Inflammatory macrophage treated with lipopolysaccharide for 1 hour (primary cell): ENCODE data around the gene FGFBP2.

Experiments
- DNase-seq, 2 donors: peaks; one replicate each; pipeline ENCODE4 v3.0.0-alpha.2; 2020 to 2022

FGFBP2 gene, protein sequence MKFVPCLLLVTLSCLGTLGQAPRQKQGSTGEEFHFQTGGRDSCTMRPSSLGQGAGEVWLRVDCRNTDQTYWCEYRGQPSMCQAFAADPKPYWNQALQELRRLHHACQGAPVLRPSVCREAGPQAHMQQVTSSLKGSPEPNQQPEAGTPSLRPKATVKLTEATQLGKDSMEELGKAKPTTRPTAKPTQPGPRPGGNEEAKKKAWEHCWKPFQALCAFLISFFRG

DNA sequence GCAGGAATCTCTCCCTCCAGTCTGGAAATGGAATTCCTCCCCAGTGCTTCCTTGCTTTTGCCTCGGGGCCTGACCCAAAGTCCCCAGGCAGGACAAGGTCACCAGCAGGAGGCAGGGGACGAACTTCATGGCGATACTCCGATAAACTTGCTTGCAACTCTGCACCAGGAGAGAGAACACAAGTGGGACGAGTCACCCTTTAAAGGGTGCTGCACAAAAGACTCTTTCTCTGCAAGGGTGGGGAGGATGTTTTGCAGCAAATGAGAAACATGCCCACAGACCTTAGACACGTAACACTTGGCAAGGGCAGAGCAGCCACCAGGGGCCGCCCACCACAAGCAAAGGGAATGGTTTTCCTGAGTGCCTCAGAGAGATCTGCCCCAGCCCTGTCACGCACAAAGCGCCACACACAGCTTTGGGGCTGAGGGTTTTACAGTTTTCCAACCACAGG lies at the start of gene FGFBP2:
Gene FGFBP2 (minus strand): TSS at position 175 of the 451 bp plus-strand sequence. CDS start 46 bp downstream, at position 129.
- DNase-seq = no peak

DNA sequence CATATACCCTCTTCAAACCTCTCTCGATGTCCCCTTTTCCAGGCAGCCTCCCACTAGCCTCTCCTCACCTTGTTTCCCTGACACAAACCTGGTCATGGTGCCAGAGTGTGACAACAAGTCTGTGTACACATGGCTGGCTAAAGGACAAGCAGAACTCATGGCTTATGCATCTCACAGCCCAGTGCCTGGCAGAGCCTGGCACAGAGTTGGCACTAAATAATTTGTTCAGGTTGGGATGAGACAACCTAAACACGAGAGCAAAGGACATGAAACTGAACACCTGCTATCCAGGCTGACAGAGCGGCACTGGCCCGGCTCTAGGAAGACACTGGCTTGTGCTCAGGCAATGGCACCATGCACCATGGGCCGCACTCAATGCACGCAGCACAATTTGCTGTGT lies 48.2 kb upstream of the FGFBP2 start:
- no peak for DNase-seq

DNA sequence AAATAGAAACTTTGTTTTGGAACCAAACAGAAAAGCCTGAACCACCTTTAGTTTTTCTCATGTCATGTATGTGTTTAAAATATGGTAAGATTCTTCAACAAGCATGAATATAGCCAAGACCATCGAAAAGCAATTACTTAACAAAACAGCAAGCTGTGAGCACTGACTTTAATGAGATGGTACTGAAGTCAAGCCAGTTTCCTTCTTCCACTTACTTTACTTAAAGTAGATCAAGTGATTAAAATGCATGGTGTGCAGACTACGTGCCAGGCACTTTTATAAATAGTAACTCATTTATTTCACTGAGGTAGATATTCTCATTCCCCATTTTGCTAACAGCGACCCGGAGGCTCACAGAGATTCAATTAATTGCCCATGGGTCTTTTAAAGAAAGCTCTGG lies 46.2 kb upstream of the FGFBP2 start:
- DNase-seq = no peak

DNA sequence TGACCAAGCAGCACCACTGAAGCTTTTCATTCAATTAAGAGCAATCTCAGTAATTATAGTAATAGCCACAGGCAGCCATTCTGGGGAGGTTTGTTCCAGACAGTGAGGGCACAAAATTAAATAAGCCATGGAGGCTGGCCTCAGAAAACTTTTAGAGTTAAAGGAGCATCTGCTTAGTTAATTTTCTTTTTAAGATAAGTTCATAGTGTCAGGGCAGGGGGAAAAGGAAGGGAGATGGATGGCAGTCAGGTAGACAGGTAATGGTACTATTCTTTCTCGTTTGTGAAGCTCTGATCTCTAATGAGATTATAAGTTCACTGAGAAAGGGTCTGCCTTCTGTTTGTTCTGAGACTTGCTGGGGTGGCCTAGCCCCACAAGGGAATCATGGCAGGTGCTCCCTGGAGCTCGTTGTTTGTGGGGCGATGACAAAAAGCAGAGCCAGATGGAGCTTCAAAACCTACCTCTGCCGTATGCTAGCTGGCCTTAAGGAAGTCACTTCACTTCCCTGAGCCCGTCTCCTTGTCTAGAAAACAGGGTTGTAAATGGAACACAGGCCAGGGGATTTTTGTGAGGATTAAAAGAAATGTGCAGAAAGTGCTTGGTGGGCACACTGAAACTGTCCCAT lies 44.6 kb upstream of the FGFBP2 start:
- no peak for DNase-seq

DNA sequence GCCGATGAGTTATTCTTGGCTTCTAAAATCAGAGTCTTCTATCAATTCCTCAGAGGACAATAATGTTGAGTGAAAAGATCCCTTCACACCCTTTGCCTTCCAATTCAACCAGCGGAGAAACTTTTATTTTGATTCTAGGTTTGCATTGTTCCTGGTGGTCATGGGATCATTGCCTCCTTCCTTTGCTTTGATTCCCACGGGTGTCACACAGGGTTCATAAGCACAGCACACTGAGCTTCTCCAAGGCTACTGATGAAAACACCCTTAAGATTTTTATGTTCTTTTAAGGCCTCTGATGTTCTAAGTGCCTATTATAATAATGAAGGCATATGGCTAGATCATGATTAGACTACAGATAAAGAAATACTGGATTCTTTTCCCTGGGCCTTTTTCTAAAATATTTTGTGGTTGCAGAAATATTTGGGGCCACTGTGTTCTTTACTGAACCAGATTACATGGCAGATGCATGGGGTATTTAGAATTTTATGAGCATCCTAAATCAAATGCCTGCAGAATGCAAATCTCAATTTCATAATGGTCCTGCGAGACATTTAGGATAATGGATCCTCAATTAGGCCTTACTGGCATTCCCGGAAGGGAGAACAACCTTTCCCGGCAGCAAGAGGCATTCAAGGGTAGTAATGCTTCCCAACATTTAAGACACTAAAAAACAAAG lies 43.9 kb upstream of the FGFBP2 start:
- no peak for DNase-seq

DNA sequence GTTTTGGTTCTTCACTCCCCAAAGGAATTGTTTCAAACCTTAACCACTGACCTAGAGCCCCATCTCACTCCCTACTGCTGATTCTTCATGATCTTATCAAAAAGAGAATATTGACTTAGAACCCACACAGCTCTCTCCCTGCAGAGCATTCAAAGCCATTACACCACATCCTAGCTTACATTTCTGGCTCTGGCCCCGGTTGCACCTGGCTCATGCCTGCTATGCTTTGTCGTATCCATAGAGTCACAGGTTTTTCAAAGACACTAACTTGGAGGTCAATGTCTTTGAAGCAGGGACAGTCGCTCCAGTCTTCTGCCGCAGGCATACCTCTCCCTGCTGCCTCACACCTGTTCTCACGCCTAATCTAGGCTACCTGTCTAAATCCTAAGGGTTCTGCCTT lies 42.7 kb upstream of the FGFBP2 start:
- no peak for DNase-seq

DNA sequence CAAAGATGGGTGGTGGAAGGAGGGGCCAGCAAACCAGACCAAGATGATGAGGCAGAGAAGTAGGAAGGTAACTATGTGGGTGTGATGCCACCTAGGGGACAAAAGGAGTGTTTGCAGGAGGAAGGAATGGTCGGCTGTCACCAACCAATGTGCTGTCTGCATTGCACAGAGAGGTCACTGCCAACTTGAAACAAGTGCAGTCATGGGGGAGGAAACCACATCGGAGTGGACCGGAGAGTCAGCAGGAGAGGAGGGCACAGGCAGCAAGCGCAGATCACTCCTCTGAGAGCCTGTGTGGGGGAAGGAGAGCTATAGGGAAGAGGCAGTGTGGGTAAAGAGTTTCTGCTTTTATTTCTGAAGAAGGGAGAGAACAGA lies 38.5 kb upstream of the FGFBP2 start:
- DNase-seq = peak; percentile 80 to 86

DNA sequence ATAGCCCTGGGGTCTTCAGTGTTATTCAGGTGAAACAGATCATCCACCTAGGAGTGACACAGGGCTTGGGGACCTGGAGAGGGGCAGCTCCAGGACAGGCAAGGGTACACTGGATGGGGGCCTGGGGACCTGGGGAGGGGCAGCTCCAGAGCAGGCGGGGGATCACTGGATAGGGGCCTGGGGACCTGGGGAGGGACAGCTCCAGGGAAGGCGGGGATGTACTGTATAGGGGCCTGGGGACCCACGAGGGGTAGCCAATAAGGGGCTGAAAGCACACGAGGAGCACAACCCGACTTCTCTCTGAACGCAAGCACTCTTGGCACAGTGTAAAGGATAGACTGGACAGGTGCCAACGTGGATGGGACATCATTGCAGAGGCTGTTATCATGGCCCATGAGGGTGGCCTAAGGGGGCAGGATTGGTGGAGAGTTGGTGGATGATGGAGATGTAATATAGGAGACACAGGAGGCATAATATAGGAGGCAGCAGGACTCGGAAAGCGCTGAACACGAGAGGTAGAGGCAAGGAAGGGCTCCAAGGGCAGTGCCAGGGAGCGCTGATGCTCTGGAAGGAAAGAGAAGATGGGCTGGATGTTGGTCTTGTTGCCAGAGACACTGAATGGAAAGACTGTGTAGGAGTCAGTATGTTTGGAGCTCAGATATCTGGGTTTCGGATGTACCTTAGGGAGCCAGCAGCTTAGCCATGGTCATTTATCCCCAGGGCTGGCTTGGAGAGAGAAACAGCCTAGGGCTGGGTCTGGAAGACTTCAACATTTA lies 37.9 kb upstream of the FGFBP2 start:
- DNase-seq = no peak

DNA sequence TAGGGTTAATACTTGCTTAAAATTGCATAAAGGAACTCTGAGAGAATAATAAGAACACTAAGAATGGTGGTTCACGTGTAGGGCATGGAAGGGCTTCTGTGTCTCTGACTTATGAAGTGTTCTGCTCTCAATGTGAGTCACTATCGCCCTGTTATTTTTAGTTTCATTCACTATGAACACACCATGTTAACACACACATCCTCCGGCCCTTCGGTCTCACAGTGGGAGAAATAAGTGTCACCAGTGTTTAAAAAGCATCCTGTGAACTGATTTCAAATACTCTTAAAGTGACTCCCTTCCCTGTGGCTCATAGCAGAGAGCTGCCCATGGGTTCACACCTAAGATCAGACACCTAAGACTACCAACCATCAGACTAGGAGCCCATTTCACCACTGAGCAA lies 33.8 kb upstream of the FGFBP2 start:
- DNase-seq = no peak

DNA sequence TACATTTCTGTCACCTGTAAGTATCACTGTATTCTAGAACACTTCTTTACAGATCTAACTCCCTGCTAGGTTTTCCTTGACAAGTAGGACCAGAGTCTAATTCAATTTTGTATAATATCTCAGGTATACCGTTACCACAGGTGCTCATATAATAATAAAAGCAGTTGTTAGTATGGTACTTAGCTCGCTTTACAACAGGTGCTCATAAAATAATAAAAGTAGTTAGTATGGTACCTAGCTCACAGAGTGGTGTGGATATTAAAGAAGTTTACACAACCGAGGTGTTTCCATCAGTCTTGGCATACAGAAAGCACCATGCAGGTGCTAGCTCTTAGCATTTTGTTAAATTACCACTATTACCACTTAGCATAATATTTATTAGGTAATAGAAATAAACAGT lies 32.9 kb upstream of the FGFBP2 start:
- no peak for DNase-seq

DNA sequence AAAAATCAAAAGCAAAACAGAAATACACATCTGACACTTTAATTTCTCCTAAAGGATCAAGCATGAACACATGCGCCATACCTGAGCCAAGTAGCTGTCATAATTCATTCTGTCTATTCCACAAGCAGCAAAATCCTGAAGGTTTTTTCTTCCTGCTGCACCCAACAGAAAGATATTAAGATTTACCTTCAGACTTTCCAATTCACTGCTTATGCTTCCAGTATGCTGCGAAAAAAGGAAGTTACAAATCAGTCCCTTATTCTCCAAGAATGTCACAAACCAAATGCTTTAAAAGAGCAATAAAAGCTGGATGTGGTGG lies 29.2 kb upstream of the FGFBP2 start:
- peak in 1 of 2 donors; percentile 14 for DNase-seq

DNA sequence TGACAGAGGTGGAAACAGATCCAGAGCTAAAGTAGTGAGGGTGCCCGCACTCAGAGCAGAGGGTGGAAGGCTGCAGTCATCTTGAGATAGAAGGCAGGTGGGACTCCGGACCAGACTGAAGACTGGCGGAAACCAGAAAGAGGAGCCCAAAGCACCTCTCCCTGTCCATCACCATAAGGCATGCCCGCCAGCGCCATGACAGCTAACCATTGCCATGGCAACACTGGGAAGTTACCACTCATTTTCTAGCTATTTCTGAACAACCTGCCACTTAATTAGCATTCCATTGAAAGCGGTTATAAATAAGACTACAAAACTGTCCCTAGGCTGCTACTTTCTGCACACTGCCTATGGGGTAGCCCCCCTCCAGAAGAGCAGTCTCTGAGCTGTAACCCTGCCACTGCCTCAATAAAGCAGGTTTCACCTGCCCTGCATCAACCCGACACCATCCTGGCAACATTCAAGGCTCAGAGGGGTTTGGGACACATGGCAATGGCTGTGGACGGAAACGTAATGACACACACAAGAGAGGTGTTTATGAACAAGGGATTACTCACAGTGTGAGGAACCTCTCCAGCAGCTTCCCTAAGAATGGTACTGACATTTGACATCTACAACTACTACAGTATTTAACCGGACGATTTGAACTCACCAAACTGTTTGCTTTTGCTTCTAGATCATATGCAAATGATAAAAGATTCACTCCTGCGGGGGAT lies 27.8 kb upstream of the FGFBP2 start:
- no peak for DNase-seq

DNA sequence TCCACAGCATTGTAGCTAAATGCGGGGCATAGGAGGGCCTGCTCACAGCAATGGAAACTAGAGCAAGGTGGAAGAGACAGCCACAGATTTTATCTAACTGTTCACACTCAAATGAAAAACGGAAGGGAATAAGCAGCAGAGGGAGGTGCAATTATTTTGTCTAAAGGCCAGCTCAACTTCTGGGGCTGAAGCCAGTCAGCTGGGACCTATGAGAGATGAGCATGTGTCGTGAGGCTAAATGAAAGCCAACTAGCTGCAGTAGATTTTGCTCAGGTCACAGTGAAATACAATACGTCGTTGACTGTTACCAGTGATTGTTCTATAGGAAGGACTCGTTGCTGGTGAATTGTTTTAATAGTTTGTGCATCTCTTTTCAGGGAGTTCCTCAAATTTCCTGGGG lies 26.4 kb upstream of the FGFBP2 start:
- DNase-seq = no peak

DNA sequence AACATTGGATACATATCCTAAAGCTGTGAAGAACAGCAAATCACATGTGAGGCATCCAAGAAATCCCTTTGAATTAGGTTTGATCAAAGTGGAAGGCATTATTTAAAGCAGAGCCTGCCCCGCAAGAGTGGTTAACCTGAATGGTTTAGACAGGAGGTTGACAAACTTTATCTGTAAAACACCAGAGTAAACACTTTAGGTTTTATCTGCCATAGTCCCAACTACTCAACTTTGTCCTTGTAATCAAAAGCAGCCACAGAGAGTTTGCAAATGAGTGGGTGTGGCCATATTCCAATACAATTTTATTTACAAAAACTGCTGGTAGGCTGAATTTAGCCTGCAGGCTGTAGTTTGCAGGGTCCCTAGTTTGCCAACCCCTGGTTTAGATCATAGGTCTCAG lies 25.2 kb upstream of the FGFBP2 start:
- no peak for DNase-seq

DNA sequence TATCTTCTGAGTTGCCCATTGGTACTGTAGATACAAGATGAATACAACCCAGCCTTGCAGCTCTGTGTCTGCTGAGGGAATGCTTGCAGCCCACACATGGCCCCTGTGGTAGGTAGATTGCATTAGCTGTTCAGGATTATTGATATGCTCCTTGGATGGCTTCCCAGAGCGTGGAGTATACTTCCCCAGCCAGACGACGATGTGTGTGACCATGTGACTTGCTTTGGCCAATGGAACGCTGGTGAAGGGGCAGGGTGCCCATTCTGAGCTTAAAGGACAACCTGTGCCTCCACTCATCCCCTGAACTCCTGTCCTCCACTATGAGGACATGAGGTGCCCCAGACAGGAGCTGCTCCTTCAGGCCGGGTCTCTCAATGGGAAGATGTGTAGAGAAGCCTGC lies 23.9 kb upstream of the FGFBP2 start:
- DNase-seq = no peak

DNA sequence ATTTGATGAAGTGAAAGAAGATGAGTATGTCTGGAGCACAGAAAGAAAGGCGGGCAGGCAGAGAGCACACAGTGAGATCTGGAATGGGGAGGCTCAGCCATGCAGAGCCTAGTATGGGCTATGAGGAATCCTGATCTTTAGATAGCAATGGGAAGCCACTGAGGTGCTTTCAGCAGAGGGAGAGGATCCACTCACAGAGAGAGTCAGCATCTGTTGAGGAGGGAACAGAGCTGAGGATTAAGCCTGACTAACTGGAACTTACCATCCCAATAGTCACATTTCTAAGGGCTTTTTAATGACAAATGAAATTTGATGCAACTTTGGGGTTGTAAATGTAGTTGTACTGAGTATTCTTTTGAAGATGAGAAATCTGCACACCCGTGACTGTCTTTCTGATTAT lies 20.6 kb upstream of the FGFBP2 start:
- no peak for DNase-seq

DNA sequence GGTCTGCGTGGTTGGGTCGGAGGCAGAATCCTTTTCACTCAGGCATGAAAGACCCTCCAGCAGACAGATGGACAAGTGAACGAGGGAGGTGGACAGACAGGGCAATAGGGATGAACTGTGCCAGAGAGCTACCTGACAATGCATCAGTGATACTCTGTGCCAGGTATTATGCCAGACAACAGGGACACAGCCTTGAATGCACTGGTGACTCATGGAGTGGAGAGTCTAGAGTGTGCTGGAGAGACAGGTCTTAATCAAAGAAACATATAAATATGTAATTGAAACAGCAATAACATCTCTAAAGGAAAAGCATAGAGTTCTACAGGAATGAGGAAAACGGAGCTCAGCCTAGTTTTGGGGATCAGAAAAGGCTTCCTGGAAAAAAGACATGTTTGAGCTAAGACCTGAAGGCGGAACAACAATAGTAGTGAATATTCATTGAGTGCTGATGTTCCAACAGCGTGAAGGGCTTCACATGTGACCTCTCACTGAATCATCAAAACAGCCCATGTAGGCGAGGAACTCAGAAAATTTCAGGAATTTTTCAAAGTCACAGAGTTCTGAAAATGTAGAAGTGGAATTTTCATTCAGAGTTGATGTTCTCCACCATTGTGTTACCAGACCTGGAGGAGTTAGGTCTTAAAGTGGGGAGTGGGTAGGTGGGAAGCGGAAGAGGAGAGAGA lies 20.0 kb upstream of the FGFBP2 start:
- DNase-seq = peak in 1 of 2 donors; percentile 31

DNA sequence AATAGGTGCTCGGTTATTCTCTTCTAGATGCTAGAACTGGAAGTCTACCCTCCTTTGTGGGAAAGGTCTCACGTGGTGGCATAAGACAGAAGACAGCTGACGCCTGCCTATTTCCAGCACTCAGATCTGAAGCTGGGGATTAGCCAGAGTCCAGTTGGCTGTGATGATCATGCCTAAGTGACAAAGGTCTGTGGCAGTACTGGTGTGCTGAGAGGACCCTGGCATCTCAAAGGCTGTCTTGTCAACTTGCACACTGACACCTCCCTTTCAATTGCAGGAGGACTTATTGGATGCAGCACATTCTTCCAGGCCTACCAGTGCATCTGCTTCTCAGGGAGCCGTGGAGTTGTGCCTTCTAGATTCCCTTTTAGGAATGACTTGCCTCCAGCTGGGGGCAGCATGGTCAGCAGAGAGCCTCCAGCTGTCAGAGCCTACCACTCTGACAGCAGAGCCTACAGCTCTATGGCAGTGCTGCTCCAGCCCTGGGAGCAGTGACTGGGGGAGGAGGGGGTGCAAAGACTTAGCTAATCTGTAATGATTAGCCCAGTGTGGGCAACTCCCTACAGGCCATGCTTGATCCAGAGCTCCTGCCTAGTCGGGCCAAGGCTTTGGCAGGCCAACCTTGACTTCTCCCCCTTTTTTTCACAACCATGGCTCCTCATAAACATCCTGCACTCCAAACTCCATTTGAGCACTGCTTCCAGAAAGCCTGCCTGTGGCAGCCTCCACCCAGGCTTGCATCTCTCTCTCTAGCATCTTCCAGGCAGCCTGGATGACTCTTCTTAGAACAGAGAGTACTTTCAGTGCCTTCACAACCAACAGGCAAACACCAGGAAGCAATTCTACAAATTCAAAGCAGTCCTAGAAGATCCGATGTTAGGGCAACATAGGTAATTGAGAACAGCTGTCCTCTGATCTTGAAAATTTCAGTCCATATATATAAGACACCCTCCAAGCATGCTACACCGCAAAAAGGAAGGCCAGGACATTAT lies 13.8 kb upstream of the FGFBP2 start:
- no peak for DNase-seq

DNA sequence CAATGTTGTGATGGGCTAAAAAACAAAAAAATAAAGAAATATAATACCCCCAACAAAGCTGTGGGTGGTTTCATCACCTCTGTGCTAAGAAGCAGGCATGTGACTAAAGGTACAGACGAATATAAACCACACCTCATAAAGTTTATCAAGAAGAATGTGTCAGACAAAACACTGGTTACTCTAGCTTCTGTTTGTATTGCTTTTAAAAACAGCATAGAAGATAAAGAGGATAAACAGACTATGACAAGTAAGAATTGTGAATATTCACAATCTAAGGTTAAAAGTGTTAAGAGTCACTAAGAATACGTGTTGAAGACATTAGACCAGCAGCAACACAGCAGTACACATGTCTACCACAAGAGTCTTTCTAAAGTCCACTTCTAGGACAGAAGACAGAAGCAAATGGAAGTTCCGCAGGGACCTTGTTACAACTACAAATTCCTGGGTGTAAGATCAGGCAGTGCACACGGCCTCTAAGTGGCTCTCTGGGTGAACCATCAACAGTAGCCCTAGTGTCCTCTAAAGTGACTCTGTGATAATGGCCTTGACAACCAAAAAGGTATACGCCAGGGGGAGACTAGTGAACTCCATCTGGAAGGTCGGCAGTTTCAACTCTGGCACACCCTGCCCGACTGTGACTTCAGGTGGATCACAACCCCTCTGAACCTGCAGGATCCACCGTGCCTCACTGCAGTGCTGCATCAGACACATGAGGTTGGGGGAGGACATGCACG lies 8.3 kb upstream of the FGFBP2 start:
- no peak for DNase-seq

DNA sequence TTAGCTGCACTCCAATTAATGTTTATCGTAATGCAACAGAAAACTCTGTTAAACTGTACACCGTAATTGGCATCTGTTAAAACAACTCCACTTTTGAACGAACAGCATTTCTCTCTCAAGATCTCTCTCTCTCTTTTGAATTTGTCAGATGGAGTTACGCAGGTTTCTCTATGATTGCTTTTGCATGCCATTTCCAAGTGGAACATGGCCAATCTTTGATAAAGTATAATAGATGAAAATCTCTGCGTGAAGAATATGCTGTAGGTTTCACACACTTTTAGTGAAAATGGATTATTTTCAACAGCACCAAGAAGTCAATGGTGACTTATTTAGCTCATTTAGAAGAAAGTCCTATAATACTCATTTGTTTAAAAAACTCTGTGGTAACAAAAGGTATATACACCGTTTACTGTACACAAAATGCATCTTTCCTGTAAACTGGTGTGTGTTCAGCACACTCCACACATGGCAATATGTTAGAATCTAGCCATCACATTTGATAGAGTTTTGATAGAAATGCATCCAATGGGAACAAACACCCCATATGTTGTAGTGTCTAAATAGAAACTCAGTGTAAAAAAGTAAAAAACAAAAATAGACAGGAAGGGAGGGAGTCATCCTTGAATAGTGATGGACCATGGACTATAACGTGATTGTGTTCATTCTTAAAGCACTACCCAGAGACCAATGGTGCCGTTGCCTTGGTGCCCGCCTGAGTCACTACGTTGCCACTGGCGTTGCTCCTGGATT lies 5.8 kb upstream of the FGFBP2 start:
- no peak for DNase-seq
